Urothelium cell line (cell line): ENCODE results near the gene NECAB2.
A peak's percentile ranks its signal among the peaks of the same experiment; 100 is the strongest.

ENCODE experiments used
- DNase-seq: peaks from one replicate; pipeline ENCODE4 v3.0.0; 2011; ENCODE audit warnings: low spot score, mixed read lengths
- FAIRE-seq: peaks from 2 replicates; lab custom pipeline; 2011; peaks lifted over from hg19 to GRCh38; lab: Jason Lieb, UNC

Gene NECAB2

DNA sequence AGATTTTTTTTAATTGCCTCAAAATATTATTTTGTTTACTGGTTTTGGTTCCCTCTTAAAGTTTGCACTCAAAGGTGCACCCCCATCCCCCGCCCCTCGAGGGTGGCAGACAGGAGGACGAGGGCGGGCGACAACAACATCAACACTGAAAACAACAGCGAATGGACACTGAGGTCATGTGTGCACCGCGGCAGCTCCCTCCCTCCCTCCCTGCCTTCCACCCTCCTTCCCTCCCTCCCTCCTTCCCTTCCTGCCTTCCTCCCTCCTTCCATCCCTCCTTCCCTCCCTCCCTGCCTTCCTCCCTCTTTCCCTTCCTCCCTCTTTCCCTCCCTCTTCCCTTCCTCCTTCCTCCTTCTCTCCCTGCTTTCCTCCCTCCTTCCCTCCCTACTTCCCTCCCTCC lies 16.5 kb upstream of the NECAB2 start:
- DNase-seq (no peak), FAIRE-seq (no peak)

DNA sequence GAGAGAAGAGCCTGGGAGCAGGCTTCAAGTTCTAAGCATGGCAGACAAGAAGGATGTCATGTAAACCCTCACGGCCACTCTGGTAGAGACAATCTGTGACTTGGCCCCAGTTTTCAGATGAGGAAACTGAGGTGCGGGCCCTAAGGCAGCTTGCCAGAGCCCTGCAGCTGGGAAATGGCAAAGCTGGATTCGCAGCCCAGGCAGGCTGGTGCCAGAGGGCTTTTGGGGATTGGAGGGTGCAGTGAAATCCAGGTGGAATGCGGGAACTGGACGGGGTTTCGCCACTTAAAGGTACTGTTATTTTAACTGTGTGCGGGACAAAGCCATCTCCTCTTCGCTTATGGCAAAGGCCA lies 15.5 kb upstream of the NECAB2 start:
- FAIRE-seq (no peak), DNase-seq (peak; percentile 64)

DNA sequence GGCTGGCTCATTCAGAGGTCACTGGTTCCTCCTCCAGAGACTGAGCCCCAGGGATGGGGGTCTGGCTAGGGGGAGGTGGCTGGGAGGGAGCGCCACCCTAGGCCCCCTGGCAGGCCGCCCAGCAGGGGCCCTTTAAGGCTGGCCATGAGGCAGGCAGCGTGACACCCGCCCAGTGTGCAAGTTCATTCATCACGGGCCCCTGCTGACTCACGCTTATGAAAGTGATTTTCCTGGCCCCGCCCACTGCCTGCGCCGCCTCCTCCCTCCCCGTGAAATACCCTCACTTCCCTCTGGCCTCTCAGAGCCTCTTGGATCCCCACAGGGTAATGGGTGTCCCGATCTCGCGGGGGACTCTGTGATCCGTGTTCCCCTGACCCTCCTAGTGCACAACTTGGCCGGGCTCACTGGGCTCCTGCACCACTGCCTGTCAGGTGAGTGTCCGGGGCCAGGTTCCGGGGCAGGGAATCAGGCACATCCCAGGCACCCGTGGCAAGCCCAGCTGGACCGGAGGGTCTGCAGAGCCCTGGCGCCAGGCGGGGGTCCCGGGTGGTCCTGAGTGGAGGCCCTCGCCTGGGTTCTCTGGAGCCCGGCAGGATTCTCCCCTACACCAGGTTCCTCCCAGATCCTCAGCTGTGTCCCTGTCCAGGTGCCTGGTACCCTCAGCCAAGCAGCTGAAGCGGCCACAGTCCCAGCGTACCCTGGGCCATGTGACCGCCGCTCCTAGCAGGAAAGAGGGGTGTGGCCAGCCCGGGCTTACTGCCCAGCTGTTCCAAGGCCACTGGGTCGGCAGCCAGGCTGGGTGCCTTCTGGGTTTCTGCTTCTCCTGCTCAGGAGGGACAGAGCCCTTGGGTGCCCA lies 14.9 kb upstream of the NECAB2 start, which contains the start of gene OSGIN1:
TSS of gene OSGIN1 (plus strand) at position 301 of the 856 bp plus-strand sequence. CDS start 4,432 bp downstream, outside the sequence.
- no peak for FAIRE-seq

DNA sequence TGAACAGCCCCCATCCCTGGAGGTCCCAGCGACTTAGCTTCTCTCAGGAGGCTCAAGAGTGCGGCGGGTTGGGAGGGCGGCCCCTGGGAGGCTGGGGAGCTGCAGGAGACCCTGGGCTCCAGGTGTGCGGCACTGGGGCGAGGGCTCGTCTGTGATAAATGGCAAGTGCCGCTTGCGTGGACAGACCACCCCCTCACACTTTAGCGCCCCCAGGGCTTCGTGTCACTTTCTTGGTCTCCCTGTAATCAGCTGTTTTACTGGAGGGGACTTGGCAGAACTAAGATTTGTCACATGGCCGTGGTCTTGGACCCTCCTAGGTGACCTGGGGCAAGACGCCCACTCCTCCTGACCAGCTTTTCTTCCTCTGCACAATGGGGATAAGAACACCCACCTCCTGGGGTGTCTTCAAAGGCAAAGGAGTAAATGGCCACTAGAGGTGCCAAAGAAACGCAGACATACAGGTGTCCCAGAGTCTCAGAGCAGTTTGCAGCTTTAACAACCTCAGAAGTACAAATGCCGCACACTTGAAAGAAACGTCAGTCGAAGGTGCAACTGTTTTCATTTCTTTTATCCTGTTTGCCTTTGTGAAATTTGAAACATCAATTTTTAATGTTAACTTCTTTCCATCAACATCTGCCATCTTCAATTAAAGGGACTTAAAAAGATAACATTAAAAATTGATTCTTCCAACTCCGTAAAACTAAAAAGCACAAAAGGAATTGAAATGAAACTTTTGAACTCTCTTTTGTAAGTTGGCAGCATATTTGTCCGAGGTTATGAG lies 14.1 kb upstream of the NECAB2 start:
- no peak for FAIRE-seq
- DNase-seq = peak; percentile 69

More for the DNA sequence above, 14.9 kb upstream of the NECAB2 start, which contains the start of gene OSGIN1:
- DNase-seq = peak; percentile 95

DNA sequence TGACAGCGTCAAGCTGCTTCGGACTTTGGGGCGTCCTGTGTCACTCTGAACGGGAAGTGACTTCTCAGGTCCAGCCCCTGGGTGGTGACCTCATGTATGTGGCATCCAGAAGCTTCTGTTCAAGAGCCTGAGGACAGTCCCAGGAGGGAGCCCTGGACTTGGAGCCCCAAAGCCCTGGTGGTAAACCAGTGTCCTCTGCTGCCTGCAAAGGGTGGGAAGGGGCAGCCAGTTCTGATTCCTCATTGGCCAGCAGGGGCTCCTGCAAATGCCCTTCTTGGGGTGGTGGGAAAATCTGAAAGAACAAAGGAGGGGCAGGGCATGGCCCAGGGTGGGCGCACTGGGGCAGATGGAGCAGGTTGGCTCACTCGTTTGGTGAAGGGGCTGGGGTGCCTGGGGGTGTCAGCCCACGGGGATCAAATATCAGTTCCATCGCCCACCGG lies 13.4 kb upstream of the NECAB2 start:
- no peak for FAIRE-seq

DNA sequence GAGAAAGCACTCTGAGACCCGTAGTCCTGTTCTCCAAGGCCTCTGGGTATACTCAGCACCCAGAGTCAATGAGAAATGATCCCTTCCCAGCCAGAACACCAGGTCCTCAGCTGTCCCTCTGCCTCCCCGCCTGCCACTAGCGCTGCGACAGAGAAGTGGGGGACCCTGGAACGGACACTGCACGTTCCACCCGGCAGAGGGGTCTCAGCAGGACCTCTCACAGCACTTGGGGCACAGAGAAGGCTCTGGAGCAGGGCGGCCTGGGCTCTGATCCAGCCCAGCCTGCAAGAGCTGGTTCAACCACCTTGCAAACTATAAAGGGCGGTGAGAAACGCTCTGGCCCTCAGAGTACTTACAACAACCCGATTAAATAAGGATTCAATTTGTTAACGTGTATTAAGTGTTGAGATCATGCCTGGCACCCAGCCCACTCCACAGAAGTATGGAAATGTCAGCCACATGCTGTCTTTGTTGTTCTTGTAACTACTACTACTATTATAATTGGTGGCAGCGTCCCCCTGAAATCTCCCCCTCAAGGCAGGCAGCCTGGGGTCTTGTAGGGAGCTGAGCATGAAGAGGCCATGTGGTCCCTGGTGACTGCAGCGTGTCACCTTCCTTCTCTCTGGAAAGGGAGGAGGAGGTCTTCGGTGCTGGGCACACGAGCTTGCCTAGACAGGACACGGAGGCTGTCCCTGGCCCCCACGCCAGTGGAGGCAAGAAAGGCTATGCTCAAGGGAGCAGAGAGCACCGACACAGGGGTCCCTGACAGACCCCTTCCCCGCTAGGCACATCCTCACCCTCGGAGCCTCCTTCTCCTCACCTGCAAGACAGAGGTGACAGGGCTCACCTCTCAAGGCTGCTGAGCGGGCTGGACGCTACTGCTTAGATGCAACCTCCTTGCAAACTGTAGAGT lies 12.6 kb upstream of the NECAB2 start:
- DNase-seq = no peak
- FAIRE-seq = no peak

More for the DNA sequence above, 13.4 kb upstream of the NECAB2 start:
- DNase-seq = peak; percentile 56

DNA sequence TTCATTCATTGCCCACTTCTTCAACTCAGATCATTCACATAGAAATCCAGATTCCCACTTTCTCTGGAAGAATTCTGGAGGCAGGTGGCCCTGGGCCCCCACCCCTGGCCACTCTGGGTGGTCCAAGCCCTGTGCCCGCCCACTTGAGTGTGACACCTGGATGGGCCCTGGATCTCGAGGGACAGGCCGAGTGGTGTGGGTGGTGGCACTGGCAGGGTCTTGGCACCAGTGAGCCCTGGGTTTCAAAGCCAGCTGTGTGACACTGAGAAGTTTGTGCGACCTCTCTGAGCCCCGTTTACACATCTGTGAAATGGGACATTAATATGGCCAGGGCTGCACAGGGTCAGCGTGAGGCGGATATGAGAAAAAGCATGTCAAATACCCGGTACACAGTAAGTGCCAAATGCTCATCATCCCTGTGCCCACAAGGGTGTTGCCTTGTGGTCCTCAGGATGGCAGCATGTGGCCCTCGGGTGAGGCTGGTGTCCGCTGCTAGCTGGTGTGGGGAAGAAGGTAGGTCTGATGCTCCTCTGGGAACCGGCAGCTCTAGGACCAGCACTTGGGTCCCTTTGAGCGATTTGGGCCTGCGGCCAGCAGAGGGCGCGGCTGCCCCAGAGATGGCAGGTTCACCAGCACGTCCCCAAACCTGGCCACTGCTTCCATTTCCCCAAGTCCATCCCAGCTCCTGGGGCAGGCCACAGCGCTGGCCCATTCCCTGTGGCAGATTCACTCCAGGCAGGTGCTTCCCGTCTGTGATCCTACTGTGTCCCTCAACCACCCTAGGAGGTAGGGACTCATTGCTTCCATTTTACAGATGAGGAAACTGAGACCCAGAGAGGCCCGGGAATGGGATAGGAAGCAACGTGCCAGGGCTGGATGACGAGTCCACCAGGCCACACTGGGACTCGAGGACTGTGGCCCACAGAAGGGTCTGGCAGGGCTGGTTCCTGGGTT lies 11.4 kb upstream of the NECAB2 start:
- peak; percentile 80 for DNase-seq

DNA sequence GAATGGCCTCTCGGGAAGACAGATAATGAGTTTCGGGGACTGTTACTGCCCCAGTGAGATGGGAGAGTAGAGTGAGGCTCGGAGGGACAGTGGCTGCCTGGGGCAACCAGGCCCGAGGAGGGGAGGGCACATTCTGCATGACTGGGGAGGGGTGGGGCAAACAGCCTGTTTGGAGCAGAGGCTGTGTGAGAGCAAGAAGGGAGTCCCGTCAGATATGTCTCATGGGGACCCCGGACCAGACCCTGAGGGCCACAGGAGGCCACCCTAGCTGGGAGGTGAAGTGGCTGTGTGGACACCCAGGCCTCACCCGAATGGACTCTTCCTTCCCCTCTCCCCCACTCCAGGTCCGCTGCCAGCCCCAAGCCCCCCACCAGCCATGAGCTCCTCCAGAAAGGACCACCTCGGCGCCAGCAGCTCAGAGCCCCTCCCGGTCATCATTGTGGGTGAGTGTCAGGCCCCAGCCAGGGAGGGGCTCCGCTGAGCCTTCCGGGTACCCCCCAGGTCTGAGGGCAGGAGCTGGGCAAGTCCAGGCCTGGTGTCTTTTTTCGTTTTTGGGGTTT lies 10.7 kb upstream of the NECAB2 start:
- FAIRE-seq (no peak), DNase-seq (no peak)

More for the DNA sequence above, 11.4 kb upstream of the NECAB2 start:
- FAIRE-seq = no peak

DNA sequence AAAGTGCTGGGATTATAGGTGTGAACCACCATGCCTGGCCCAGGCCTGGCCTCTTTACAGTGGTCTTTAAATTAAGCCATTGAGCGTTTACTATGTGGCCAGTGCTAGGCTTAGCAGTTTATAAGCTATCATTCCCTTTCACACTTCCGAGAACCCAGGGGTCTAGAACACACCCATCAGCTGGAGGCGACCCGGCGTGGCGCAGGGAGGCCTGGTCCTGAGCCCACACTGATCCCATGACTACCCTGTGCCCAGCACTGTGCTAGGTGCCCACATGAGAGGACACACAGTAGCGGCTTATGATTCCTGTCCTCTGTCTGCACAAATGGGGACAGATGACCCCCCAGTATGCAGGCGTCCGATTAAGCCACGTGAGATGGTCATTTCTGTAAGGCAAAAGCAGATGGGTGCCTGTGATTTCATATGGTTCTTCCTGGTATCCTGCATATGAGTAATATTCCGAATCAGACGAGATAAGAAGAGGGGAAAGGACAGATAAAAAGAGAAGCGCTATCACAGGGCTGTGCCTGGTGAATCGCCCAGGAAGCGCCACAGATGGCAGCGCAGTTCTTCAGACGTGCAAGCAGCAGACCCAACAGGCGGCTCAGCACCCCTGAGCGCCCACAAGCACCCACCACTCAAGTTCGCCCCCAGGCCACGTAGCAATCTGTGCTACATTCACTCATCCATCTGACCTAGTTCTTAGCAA lies 9.8 kb upstream of the NECAB2 start:
- DNase-seq = no peak
- FAIRE-seq = no peak

DNA sequence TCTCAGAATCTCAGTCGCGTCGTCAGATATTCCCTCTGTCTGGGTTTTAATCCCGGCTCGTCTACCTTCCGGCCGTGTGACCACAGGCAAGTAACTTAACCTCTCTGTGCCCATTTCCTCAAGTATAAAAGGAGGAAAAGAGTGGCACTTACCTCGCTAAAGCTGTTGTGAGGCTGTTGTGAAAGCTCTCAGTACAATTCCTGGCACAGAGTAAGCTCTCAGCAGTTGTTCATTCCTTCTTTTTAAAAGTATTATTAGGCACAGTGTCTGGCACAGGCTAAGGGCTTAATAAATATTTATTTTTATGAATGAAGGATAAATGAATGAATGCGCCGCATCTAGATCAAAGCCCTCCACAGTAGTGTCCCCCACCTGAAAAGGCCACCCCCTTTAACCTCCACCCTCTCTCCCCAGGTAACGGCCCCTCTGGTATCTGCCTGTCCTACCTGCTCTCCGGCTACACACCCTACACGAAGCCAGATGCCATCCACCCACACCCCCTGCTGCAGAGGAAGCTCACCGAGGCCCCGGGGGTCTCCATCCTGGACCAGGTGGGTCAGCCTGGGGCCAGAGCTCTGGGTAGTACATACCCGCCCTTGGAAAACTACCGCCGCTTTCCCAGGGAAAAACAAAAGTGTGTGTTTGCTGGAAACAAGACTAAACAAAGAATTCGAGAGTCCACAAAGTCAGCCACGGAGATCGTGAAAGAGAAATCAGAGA lies 9.0 kb upstream of the NECAB2 start:
- FAIRE-seq (no peak), DNase-seq (no peak)

DNA sequence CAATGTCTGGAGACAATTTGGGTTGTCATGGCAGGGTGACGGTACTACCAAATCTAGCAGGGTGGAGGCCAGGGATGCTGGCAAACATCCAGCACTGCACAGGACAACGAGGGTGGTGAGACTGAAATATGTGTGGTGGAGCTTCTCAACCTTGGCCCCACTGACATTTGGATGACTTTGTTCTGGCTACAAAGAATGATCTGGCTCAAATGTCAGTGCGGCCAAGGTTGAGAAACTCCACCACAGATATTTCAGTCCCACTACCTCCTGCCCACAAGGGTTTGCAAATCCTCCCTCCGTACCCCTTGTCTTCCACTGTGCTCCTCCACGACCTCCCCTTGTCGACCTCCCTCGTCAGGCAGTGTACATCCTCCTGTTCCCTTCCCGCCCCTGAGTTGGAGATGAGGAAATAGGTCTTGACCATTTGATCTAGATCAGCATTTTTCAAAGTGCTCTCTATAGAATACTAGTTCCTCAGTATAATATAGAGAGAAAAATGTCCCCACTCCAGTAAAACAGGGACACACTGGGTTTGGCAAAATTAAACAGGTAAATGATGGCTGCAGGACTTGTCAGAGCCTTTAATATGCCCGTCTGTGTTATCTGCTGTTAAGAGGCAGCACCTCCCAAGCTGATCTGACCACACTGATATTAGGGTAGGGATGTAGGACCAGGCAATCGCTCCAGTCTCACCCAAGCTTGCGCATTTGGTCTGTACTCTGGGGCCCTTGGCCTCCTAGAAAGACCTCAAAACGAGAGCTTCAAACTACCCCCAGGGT lies 8.2 kb upstream of the NECAB2 start:
- no peak for FAIRE-seq
- DNase-seq = no peak

DNA sequence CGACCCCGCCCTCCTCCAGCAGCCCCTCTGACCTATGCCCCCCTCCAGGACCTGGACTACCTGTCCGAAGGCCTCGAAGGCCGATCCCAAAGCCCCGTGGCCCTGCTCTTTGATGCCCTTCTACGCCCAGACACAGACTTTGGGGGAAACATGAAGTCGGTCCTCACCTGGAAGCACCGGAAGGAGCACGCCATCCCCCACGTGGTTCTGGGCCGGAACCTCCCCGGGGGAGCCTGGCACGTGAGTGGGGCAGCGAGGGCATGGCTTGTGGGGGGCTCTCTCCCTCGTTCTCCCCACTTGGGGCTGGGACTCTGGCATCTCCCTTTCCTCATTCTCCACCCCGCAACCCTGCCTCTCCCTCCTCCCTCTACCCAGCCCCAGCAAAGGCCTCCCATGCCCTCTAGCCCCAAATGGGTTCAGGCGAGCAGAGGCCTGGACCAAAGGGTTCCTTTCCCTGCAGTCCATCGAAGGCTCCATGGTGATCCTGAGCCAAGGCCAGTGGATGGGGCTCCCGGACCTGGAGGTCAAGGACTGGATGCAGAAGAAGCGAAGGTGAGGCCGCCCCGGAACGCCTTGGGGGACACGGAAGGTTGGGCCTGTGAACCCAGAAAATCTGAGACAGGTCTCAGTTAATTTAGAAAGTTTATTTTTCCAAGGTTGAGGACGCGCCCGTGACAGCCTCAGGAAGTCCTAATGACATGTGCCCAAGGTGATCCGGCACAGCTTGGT lies 7.4 kb upstream of the NECAB2 start:
- FAIRE-seq = no peak

DNA sequence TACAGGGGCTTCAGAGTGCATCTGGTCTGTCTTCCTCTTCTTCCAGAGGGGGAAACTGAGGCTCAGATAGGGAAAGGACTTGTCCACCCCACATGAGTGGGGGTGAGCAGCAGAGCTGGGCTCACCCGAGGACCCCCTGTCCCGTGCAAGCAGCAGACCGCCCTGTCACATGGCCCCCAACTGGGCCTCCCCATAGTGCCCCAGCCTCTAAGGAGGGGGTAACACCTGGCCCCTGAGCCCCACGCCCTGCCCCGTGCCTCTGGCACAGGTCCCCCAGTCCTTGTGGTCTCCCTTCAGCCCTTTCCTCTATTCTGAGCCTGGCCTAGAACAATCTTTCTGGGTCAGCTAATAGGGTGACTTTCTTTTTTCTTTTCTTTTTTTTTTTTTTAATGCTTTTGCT lies 6.5 kb upstream of the NECAB2 start:
- FAIRE-seq (no peak), DNase-seq (no peak)

More for the DNA sequence above, 7.4 kb upstream of the NECAB2 start:
- DNase-seq = no peak

DNA sequence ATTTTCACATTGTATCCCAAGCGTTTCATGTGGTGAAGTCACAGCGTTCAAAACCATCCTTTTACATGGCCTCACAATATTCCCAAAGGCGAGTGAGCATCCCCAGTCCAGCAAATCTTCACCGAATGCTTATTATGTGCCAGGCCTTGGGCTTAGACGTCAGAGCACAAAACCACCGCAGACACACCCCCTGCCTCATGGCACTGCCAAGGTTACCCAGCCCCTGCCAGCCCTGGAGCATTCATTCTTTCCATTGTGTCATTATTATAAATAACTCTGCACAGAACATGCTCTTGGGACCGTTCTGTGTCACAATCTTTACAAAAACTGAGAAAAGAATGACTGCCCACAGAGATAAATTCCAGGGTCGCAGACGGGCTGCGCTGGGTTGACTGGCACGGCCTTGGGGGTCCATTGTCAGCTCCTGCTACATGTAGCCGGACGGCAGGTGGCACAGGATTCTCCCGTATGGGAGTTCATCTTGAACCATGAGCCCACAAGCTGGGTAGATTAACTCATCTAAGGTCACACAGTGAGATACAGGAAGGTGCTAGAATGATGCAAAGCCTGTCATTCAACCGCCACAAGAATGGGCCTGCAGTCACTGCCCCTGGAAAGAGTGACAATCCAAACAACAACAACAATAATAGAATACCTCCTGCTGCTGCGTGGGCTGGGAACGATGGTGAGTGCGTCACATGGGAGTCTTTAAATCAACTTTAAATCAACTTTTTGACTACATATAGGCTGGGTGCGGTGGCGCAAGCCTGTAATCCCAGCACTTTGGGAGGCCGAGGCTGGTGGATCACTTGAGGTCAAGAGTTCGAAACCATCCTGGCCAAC lies 4.5 kb upstream of the NECAB2 start:
- DNase-seq = no peak
- FAIRE-seq = no peak

DNA sequence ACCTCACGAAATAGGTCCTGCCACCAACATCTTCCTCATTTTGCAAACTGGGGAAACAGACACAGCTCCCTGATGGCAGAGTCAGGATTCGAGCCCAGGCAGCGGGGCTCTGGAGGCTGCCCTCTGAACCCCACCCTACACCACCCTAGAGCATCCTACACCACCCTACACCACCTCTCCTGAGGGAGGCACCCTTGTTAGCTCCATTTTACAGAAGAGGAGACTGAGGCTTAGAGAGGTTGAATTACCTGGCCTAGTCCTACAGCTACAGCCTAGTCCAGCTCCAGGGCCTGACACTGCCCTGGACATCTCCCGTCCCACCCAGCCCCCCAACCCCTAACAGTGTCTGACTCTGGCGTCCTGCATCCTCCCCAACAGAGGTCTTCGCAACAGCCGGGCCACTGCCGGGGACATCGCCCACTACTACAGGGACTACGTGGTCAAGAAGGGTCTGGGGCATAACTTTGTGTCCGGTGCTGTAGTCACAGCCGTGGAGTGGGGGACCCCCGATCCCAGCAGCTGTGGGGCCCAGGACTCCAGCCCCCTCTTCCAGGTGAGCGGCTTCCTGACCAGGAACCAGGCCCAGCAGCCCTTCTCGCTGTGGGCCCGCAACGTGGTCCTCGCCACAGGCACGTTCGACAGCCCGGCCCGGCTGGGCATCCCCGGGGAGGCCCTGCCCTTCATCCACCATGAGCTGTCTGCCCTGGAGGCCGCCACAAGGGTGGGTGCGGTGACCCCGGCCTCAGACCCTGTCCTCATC lies 3.2 kb upstream of the NECAB2 start:
- DNase-seq (no peak), FAIRE-seq (no peak)
